Measurements from ENCODE around the gene OR52D1.

The OR52D1 gene

GRCh38 chr11:5504403-5504921 is 16.0 kb downstream of the OR52D1 start:
- no peak for ATAC-seq
- Mint-ChIP-seq H3K27ac (no peak overlapping the region), H3K27me3 (peaks cover 34% of the 10 kb centered on the region), H3K36me3 (no peaks in the 10 kb centered on the region), H3K4me3 (no peak overlapping the region), H3K4me1 (no peaks in the 10 kb centered on the region), H3K9me3 (no peaks in the 10 kb centered on the region)

- H3K4me3 Mint-ChIP-seq = no peak overlapping the region
- no peaks in the 10 kb centered on the region for H3K4me1 Mint-ChIP-seq
- H3K27me3 Mint-ChIP-seq = peaks cover 34% of the 10 kb centered on the region
- H3K9me3 Mint-ChIP-seq = no peaks in the 10 kb centered on the region
- no peaks in the 10 kb centered on the region for H3K36me3 Mint-ChIP-seq
- H3K27ac Mint-ChIP-seq = no peak overlapping the region
- ATAC-seq = no peak
Observed at GRCh38 chr11:5505363-5506048, 17.0 kb downstream of the OR52D1 start.

GRCh38 chr11:5507177-5507932 is 18.9 kb downstream of the OR52D1 start:
- Mint-ChIP-seq H3K27ac (no peak overlapping the region), H3K4me3 (no peak overlapping the region), H3K4me1 (no peaks in the 10 kb centered on the region), H3K27me3 (peaks cover 24% of the 10 kb centered on the region), H3K36me3 (no peaks in the 10 kb centered on the region), H3K9me3 (no peaks in the 10 kb centered on the region)
- ATAC-seq = no peak

DNA sequence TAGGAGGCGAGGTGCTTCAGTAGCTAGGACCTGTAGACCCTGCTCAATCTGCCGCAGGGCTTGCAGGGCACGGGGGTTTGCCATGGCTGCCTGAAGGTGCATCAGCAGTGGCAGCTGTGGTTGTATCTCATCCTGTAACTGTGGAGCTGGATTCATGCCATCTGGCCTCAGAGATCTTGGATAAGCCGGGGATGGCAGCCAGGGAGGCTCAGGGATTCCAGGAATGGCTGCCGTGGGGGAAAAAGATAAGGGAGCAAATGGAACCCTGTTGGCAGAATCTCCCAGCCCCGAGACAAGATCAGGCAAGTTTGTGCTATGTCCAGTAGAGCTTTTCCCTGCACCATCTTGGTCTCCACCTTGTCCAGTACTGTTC is 19.4 kb downstream of the OR52D1 start:
- Mint-ChIP-seq H3K9me3 (no peaks in the 10 kb centered on the region), H3K4me3 (no peak overlapping the region), H3K27ac (no peak overlapping the region), H3K27me3 (peaks cover 22% of the 10 kb centered on the region), H3K36me3 (no peaks in the 10 kb centered on the region), H3K4me1 (no peaks in the 10 kb centered on the region)
- ATAC-seq = no peak

DNA sequence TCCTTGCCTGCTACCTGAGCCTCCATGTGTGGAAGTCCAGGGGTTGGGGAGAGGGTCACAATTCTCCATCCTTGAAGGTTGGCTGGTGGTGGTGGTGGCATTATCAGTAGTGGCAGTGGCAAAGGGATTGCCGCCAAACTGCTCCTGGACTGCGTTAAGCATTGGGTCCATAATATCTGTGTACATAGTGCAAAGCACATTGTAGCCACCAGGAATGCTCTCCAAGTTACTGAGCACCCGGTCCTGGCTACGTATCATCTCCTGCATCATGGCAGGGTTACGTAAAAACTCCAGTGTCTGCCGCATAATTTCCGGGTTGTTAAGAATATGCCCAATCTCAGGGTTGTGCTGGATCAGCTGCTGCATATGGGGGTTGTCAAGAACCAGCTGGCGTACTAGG is 20.1 kb downstream of the OR52D1 start:
- no peak for ATAC-seq
- peaks cover 22% of the 10 kb centered on the region for H3K27me3 Mint-ChIP-seq
- H3K4me3 Mint-ChIP-seq = no peak overlapping the region
- H3K4me1 Mint-ChIP-seq = no peaks in the 10 kb centered on the region
- no peaks in the 10 kb centered on the region for H3K9me3 Mint-ChIP-seq
- H3K27ac Mint-ChIP-seq = no peak overlapping the region
- no peaks in the 10 kb centered on the region for H3K36me3 Mint-ChIP-seq

DNA sequence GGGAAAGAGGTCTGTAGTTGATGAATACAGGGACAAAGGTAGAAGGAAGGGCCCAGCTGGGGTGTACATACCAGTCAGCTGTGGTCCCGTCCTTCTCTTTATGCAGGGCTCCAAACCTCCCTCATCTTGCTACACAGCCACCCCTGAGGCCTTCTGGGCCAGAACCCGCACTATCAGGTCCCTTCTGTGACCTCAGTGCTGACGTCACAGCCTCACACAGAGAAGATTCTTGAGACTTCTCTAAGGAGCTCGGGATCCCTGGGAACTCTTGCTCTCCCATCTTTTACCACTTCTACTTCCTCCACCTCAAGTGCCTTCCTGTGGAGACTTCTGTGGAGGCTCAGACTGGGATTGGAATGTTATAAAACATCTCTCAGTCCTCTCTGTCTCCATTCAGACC is 21.3 kb downstream of the OR52D1 start, which contains the start of gene UBQLN3:
UBQLN3 (minus strand) TSS at position 155 of the 400 bp plus-strand sequence. CDS start 399 bp downstream, outside the sequence.
- Mint-ChIP-seq H3K36me3 (no peaks in the 10 kb centered on the region), H3K4me1 (no peaks in the 10 kb centered on the region), H3K27ac (no peak within 1 kb of the TSS), H3K4me3 (no peak within 1 kb of the TSS), H3K27me3 (peaks cover 22% of the 10 kb centered on the region), H3K9me3 (no peaks in the 10 kb centered on the region)
- no peak for ATAC-seq

DNA sequence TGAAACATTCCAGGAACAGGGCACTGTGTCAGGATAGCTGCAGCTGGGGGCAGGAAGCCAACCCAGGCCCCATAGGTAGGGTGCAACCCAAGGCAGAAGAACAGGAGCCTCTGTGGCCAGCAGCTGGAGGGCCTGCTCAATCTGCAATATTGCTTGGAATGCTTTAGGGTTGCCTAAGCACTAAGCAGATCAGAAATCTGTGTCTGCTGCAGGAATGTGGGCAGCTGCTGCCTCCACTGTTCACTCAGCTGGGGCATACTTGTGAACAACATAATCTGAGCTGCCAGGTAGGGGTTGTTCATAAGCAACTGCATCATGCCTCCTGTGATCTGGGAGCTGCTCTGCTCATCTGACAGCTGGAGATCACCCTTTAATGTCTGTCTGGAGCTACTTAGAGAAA is 26.4 kb downstream of the OR52D1 start:
- ATAC-seq = peak; percentile 44
- Mint-ChIP-seq H3K4me1 (no peaks in the 10 kb centered on the region), H3K36me3 (no peaks in the 10 kb centered on the region), H3K9me3 (no peaks in the 10 kb centered on the region), H3K4me3 (no peak overlapping the region), H3K27me3 (no peaks in the 10 kb centered on the region), H3K27ac (no peak overlapping the region)

GRCh38 chr11:5516599-5516998 is 28.1 kb downstream of the OR52D1 start, which contains the start of gene UBQLNL:
Gene UBQLNL (minus strand): TSS chr11:5516699. CDS start chr11:5516441, 258 bp downstream.
- no peak within 1 kb of the TSS for H3K4me3 Mint-ChIP-seq
- H3K9me3 Mint-ChIP-seq = no peaks in the 10 kb centered on the region
- no peaks in the 10 kb centered on the region for H3K36me3 Mint-ChIP-seq
- no peak for ATAC-seq
- no peaks in the 10 kb centered on the region for H3K4me1 Mint-ChIP-seq
- H3K27me3 Mint-ChIP-seq = no peaks in the 10 kb centered on the region
- no peak within 1 kb of the TSS for H3K27ac Mint-ChIP-seq

GRCh38 chr11:5521540-5521939 is 33.1 kb downstream of the OR52D1 start:
- Mint-ChIP-seq H3K4me3 (no peak overlapping the region), H3K4me1 (no peaks in the 10 kb centered on the region), H3K27me3 (no peaks in the 10 kb centered on the region), H3K27ac (no peak overlapping the region), H3K36me3 (no peaks in the 10 kb centered on the region), H3K9me3 (no peaks in the 10 kb centered on the region)
- no peak for ATAC-seq

- no peak for ATAC-seq
- H3K4me1 Mint-ChIP-seq = no peaks in the 10 kb centered on the region
- H3K27ac Mint-ChIP-seq = no peak overlapping the region
- H3K27me3 Mint-ChIP-seq = no peaks in the 10 kb centered on the region
- H3K4me3 Mint-ChIP-seq = no peak overlapping the region
- H3K36me3 Mint-ChIP-seq = no peaks in the 10 kb centered on the region
- no peaks in the 10 kb centered on the region for H3K9me3 Mint-ChIP-seq
Observed at GRCh38 chr11:5522308-5522707, 33.8 kb downstream of the OR52D1 start.

DNA sequence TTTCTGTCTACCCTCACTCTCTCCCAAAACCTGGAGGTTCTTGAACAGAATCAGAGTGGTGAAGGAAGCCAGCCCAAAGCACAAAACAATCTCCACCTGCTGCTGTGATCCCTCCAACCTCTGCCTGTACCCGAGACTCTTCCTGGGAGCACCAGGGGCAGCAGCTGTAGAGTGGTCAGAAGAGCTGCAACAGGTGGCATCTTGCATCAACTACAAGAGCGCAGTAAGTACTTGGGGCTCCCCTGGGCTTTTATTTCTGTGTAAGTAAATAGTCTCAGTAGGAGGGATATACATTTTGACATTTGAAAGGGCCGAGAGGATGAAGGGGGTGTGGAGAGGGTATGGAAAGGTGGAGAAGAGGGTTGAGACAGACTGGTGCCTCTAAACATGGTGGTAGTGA is 36.3 kb downstream of the OR52D1 start:
- Mint-ChIP-seq H3K4me3 (no peak overlapping the region), H3K27ac (no peak overlapping the region), H3K4me1 (no peaks in the 10 kb centered on the region), H3K36me3 (no peaks in the 10 kb centered on the region), H3K9me3 (no peaks in the 10 kb centered on the region), H3K27me3 (no peaks in the 10 kb centered on the region)
- no peak for ATAC-seq

GRCh38 chr11:5527716-5528115 is 39.2 kb downstream of the OR52D1 start:
- Mint-ChIP-seq H3K27me3 (no peaks in the 10 kb centered on the region), H3K9me3 (no peaks in the 10 kb centered on the region), H3K36me3 (no peaks in the 10 kb centered on the region), H3K27ac (no peak overlapping the region), H3K4me1 (no peaks in the 10 kb centered on the region), H3K4me3 (no peak overlapping the region)
- peak; percentile 17 for ATAC-seq

DNA sequence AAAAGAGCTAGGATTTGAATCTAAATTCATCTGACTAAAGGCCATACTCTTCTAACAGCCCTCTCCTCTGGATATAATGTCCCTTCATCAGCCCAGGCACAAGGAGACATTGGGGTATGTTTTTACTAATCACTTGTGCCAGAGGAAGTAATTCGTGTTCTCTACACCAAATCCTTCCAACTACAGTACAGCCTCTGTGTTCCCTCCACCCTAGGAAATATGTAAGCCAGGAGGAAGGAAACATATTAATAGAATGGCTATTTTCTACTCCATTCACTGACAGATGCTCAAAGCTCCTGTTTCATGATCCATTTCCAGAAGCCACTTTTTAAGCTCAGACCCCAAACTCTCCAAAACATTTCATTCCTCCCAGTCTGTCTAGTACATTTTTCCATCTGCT is 40.0 kb downstream of the OR52D1 start:
- Mint-ChIP-seq H3K4me1 (no peaks in the 10 kb centered on the region), H3K36me3 (no peaks in the 10 kb centered on the region), H3K4me3 (no peak overlapping the region), H3K9me3 (no peaks in the 10 kb centered on the region), H3K27me3 (no peaks in the 10 kb centered on the region), H3K27ac (no peak overlapping the region)
- no peak for ATAC-seq

DNA sequence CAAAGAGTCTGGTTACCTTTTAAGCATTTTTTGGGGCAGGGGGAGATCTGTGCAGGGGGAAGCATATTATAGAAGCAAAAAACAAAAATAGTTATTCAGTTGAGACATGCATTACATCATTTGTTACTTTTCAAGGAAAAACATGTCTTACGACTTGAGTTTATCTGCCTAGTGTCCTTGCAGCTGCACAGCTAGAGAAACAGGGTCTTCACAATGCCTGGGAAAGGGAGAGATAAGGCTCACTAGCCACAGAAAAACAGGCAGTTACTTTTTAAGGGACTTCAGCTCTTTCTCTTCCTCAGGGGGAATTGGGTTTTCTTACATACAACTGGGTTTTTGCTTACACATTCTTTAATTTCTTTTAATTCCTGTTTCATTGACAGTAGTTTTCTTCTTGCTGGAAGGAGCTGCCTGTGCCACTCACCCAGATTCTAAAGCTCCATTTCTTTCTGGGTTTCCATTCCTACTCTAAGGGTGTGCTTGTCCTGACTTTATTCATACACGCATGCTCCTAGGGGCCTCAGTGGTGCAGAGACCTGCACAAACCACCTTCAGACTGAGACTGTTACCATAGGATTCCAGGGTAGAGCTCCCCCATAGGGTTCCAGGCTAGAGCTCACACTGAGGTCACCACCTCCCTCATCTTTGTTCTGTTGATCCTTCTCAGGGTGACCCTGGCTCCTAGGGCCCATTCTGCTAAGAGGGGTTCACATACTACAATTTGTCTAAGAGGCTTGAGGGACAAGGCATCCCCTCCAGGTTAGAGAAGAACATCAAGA is 42.8 kb downstream of the OR52D1 start:
- no peak for ATAC-seq
- Mint-ChIP-seq H3K27ac (no peak overlapping the region), H3K27me3 (no peaks in the 10 kb centered on the region), H3K4me1 (no peaks in the 10 kb centered on the region), H3K36me3 (no peaks in the 10 kb centered on the region), H3K4me3 (no peak overlapping the region), H3K9me3 (no peaks in the 10 kb centered on the region)

DNA sequence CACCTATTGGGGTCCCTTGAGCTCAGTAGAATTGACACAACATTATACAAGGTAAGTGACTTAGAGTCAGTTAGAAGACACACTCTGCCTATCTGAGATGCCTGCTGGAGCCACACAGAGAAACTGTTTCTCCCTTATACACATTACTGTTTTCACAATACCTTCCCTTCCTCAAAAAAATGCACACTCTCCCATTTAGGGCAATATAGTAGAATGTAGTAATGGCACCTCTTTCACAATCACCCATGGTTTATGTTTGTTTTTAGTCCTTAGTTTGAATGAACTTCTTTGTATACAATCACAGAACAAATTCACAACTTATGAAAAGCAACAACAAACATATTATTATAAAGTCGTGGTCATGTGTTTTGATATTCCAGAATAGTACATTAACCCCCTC is 45.6 kb downstream of the OR52D1 start:
- Mint-ChIP-seq H3K9me3 (peaks cover 6% of the 10 kb centered on the region), H3K36me3 (no peaks in the 10 kb centered on the region), H3K4me1 (no peaks in the 10 kb centered on the region), H3K27ac (no peak overlapping the region), H3K27me3 (no peaks in the 10 kb centered on the region), H3K4me3 (no peak overlapping the region)
- ATAC-seq = no peak

Data from stimulated activated memory B cell treated with anti-CD40 and anti-IgM and Interleukin-4, amounts not matched to agents 10 μg/mL and 1 μg/mL and 100 μg/mL, for 72 hours (primary cell).